HPDE6-E6E7 (cell line): Measurements from ENCODE around the gene OR7A5.
"Not testable (repeated sequence)": the region's sequence is repeated elsewhere in the genome, so short reads cannot be mapped to it uniquely, and the experiment has no call there.

Source experiments
- DNase-seq: peaks from one replicate; pipeline ENCODE4 v3.0.0; 2011; ENCODE audit warnings: missing footprints; ENCODE audit errors: extremely low spot score

The OR7A5 gene

DNA sequence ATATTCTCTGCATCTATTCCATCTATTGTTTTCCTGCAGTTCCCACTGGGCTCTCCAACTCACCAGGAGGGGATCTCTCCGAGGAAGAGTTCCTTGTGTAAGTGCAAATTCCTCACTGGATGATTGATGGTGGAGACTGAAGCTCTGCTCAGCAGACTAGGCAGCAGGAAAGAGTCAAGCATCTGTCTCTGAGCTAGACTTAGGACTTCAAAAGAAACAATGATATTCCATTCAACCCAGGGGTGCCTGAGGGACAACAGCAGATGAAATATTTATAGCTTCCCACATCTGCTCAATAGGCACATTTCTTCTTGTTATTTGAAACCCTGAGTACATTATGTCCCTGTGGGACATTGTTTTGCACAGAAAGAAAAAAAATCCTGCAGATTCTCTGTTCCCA is at the start of gene OR7A5, which contains the start of gene OR7C1:
Gene OR7A5 (minus strand): TSS at position 175 of the 400 bp plus-strand sequence. CDS start 6,944 bp downstream, outside the sequence.
Gene OR7C1 (minus strand): TSS at position 175 of the 400 bp plus-strand sequence. CDS start 35,049 bp downstream, outside the sequence.
- no peak for DNase-seq

DNA sequence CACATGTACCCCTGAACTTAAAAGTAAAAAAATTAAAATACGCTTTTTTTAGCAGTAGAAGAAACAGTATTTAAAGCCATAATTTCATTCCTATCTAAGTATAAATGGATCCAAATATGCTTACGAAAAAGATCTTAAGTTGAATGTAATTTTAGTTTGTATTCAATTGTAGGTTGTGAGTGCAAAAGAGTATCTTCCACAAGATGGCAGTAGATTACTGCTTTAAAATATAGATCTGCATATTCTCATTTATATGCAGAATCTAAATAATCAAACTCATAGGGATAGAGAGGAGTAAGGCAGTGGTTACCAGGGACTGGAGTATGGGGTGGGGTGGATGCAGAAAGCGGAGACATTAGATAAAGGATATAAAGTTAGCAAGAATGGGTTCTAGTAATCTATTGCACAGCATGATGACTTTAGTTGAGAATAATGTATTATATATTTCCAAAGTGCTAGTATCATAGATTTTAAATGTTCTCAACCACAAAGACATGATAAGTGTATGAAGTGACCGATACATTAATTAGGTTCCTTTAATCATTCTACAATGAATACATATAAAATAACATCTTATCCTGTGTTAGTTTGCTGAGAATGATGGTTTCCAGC is 36.7 kb upstream of the OR7A5 start:
- peak; percentile 4 for DNase-seq

DNA sequence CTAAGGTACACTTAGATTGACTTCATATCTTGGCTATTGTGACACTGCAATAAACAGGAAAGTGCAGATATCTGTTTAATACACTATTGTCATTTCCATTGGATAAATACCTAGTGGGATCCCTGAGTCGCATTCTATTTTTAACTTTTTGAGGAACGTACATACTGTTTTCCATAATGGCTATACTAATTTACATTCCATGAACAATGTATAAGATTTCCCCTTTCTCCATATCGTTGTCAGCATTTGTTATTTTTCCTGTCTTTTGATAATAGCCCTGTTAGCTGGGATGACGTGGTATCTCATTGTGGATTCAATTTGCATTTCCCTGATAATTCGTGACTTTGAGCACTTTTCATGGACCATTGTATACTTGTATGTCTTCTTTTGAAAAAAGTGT is 33.5 kb upstream of the OR7A5 start:
- DNase-seq, result no peak

DNA sequence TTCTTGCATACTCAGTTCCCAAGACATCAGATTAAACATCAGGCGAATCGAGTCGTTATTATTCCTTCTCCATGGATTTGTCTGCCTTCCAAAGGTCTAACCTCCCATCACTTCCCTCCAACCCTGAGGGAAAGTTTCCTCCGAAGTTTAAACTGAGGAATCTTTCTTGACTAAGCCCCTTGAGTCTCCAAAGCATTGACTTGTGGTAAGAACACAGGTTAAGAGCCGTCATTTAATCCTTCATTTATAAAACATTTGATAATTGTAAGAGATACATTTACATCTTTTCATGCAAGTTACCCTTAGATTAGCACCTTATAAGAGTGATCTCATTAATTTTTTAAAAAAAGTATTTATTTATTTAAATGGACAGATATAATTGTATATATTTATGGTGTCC is 13.8 kb upstream of the OR7A5 start, which contains the start of gene OR7A10:
Gene OR7A10 (minus strand): TSS at position 101 of the 400 bp plus-strand sequence. CDS start 7,045 bp downstream, outside the sequence.
- DNase-seq, result no peak

DNA sequence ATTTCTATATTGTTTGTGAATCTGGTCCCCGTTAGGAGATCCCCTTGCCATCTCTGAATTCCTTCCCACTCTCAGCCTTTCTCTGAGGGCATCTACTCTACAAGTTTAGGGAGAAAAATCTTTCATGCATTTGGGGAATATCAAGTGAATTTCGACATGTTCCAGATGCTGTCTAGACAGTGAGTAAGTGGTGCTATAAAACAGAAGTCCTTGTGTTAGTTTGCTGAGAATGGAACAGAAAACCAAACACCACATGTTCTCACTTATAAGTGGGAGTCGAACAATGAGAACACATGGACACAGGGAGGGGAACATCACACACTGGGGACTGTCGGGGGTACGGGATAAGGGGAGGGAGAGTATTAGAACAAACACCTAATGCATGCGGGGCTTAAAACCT is 8.6 kb upstream of the OR7A5 start:
- no peak for DNase-seq

DNA sequence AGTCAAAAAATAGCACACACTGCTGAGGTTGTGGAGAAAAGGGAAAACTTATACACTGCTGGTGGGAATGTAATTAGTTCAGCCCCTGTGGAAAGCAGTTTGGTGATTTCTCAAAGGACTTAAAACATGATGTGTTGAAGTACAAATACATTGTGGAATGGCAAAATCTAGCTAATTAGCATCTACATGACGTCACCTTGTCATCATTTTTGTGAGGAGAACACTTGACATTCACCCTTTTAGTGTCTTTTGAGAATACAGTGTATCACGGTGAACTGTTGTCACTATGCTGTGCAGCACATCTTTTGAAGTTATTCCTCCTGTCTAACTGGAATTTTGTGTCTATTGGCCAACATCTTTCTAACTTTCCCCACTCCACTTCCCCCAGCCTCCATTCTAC is 8.2 kb upstream of the OR7A5 start:
- DNase-seq, result no peak

DNA sequence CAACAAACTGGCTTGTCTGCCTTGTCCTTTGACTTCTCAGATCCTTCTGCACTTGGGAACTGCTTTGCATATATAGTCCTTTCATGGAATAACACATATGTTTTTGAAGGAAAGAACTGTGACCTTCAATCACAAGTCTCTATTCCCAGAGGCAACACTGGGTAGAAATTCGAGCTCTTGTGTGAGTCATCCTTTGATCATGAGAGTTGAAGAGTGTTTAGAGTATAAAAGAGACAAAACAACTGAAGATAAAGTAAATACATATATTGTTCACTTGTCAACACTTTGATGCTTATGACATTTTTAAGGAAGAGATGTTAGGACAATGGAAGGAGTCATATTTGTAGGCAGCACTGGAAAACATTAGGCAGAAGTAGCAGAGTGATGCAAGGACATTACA is 5.2 kb upstream of the OR7A5 start:
- DNase-seq, result no peak

DNA sequence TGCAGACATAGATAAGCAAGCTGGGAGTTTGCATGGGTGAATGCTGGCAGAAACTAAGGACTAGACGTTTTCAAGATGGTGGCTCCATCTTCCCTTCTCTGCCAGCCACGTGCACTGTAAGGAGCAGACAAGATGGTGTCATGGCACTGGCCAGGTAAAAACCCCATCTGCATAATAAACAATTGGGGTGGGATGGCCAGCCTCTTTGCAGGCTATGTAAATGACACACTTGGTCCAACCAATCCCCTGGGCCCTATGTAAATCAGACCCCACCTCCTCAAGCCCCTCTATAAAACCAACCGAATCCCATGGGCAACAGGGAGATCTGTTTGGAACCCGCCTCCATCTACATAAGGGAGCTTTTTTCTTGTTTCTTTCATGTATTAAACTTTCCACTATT is 2.4 kb upstream of the OR7A5 start:
- DNase-seq, result no peak

DNA sequence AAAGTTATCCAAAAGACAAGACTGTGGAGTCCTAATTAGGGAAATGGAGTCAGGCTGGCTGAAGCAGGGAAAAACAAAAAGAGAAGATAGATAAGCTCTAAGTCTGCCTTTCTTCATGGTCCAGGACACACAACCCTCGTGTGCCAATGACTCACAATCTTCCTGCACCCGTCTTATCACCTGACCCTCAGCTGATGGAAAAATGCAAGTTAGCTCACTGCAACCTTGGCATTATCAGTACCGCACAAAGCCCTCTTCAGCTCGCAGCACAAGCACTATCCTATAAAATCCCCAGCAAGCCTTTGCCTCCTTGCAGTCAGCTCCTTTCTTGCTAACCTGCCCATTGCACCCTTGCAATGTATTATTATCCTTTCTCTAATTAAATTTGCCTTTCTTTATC is 4.3 kb downstream of the OR7A5 start:
- no peak for DNase-seq

DNA sequence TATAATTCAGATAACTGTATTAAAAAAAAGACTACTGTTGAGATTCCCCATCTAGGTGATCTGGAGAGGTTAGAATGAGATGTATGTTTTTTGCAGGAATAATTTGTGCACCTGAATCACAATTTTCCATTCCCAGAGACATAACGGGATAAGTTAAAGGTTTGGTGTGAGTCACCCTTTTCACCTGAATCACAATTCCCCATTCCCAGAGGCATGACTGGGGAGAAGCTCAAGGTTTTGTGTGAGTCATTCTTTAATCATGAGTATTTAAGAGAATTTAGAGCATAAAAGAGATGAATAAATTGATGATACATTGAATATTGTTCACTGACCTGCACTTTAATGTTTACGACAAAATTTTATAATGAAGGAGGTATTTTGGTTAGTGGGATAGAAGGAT is 9.0 kb downstream of the OR7A5 start:
- peak; percentile 8 for DNase-seq

DNA sequence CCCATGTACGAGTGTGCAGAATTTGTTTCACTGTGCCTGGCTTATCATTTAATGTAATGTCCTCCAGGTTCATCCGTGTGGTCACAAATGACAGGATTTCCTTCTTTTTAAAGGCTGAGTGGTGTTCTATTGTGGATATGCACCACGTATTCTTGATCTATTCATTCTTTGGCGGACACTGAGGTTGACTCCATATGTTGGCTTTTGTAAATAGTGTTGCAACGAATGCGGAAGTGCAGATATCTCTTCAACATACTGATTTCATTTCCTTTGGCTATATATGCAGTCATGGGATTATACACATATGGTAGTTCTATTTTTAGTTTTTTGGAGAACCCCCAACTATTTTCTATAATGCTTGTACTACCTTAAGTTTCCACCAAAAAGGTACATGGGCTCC is 13.0 kb downstream of the OR7A5 start:
- DNase-seq, result no peak

DNA sequence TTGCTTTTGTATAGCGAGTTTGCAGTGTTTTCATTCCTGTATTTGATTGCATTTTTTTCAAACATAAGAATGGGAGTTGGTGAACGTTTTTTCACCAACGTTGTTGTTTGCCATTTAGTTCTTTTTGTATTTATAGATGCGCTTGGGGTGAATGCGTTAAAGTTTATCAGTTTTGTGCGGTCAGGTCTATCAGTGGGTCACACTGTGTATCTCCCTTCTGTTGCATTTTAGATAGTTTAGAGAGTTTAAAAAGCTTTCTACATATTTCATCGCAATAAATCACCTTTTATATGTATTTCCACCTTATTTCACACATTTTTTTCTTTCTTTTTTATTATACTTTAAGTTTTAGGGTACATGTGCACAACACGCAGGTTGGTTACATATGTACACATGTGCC is 16.4 kb downstream of the OR7A5 start:
- DNase-seq, result no peak

DNA sequence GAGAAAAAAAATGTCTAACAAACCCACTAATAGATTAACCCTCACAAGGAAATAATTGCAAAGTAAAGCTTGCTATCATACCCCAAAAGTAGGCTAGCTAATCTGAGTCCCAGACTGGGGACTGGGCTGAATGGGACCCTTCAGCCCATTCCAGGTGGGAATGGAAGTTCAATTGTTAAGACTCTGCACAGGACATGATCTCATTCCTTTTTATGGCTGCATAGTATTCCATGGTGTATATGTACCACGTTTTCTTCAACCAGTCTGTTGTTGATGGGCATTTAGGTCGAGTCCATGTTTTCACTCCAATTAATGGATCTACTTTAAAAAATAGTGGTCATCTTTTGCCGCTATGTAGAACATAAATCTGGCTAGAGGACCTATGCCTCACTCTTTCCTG is 17.9 kb downstream of the OR7A5 start:
- DNase-seq, result no peak

DNA sequence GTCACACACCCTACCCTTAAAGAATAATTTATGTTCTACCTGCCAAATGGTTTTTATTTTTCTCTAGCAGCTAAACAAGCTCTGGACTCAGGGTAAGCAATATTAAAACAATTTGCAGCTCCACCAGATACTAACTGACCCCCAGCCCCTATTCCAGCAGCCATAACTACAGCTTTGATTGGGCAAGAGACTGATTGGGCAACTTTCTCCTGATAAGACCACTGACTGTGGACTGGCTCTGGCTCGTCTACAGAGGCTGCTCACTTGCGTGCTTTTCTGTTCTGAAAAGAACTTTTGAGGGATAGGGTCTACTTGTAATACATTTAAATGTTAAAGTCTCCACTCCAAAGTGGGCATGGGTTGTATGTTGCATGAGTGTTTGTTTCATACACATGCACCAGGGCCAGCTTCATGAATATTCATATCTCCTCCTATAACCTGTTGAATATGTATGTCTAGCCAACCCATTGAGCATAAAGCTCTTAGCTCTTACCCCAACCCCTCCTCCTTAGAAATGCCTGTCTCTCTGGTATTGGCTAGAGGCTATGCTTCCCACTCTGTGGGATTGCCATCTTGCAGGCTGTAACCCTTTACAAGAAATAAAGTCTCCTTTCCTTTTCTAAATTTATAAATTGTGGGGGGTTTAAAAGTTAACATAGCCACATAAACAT is 19.9 kb downstream of the OR7A5 start:
- no peak for DNase-seq

DNA sequence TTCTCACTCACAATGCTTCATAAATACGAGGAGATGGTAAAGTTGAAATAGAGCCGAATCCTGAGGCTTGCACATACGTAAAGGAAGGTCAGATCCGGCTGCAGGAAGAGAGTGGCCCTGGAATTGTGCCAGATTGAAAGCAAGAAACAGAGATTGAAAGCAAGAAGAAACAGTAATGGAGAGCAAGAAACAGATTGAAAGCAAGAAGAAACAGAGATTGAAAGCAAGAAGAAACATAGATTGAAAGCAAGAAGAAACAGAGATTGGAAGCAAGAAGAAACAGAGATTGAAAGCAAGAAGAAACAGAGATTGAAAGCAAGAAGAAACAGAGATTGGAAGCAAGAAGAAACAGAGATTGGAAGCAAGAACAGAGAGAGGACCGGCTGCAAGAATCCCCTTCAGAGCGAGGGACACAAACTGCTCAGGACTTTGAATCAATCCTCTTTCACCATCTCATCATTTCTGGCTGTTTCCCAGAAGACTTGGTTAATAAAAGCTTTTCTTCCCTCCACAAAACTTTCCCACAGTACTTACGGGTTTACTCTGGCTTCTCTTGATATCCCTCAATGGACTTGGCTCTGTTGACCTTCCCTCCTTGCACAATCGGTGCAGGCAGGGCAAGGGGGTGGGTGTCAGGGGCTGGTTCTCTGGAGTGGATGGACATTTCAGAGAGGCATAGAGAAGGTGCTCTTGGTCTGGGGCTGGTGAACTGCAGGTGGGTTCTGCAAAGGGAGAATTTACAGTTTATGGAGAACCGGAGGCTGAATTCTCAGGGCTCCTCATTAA is 25.5 kb downstream of the OR7A5 start:
- no peak for DNase-seq

DNA sequence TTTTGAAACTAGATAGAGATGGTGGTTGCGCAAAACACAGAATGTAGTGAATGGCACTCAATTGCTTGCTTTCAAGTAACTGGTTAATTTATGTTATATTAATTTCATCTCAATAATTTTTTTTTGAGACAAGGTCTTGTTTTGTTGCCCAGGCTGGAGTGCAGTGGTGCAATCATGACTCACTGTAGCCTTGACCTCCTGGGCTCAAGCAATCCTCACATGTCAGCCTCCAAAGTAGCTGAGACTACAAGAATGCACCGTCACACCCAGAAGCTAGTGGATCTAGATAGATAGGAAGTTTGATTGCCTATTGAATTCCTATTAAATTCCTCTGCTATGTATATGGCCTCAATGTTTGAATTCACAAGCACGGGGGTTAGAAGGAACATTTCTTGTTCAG is 30.2 kb downstream of the OR7A5 start:
- no peak for DNase-seq

DNA sequence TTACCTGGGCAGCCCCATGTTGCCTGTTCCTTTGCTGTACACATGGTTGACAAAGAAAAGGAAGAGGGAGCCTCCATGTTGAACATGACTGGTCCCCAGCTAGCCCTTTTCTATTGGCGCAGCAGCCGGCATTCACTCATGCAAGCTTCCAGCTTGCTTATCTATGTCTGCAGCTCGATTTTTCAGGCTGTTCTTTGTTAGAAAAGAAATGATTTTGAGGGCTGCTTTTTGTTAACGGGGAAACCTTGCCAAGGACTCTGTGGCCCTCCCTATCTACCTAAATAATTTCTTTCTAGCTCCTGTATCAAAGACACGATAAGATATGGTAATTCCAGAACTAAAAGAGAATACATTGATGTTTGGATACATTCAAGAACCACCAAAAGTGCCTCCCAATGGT is 36.2 kb downstream of the OR7A5 start:
- DNase-seq, result no peak

DNA sequence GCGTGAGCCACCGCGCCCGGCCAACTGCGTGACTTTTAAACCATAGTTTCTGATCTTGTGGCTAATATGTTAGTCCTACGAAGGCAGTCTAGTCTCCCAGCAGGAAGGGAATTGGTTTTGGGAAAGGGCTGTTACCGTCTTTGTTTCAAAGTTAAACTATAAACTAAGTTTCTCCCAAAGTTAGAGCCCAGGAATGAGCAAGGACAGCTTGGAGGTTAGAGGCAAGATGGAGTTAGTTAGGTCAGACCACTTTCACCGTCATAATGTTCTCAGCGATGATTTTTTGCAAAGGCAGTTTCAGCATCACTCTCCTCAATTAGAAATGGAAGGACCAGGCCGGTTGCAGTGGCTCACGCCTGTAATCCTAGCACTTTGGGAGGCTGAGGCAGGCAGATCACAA is 39.0 kb downstream of the OR7A5 start:
- DNase-seq, result no peak

DNA sequence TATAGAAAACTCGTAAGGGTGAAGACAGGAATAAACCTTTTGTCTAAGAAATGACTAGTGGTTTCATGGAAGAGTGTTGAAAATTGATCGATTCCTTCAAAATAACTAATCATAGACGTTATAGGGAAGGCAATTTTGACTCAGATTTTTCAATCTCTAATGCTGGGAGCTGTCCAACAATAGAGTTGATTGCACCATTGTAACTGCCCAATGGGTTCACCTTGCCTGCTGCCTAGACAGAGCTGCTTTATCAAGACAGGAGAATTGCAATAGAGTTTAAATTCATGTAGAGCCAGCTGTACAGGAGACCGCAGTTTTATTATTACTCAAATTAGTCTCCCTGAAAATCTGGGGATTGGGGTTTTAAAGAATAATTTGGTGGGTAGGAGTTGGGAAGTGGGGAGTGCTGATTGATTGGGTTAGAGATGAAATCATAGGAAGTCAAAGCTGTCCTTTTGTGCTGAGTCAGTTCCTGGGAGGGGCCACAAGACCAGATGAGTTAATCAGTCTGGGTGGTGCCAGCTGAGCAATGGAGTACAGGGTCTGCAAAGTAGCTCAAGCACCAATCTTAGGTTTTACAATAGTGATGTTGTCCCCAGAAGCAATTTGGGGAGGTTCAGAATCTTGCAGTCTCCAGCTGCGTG is 39.8 kb downstream of the OR7A5 start:
- no peak for DNase-seq

DNA sequence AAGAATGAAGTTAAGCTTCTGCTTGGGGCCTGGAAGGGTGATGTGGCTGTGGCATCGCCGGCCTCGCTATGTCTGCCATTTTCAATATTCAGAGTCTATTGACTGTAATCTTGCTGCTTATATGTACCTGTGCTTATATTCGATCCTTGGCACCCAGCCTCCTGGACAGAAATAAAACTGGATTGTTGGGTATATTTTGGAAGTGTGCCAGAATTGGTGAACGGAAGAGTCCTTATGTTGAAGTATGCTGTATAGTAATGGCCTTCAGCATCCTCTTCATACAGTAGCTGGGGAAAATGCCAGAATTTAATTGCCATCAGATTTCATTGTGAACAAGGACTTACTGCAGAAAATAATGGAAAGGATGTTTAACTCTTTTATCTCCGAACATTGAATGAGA is 42.7 kb downstream of the OR7A5 start:
- DNase-seq, result not testable (repeated sequence)

DNA sequence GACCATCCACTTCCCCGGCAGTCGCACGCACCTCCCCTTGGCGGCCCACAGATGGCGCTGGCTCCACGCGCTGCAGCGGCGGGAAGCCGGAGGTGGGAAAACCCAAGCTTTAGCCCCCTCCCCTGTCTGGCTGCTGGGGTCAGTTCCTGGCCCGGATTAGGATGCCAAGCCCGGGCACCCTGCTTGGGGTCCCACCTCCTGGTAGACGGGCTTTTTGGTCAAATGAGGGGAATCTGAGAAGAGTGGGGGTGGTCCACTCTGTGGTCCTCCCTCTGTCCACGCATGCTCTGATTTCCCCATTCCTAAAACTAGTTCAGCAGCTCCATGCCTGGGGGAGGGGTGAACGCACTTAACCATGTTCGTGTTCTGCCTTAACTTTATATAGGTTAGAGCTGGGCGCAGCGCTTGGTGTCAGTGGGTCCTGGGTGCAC is 48.5 kb downstream of the OR7A5 start:
- no peak for DNase-seq

DNA sequence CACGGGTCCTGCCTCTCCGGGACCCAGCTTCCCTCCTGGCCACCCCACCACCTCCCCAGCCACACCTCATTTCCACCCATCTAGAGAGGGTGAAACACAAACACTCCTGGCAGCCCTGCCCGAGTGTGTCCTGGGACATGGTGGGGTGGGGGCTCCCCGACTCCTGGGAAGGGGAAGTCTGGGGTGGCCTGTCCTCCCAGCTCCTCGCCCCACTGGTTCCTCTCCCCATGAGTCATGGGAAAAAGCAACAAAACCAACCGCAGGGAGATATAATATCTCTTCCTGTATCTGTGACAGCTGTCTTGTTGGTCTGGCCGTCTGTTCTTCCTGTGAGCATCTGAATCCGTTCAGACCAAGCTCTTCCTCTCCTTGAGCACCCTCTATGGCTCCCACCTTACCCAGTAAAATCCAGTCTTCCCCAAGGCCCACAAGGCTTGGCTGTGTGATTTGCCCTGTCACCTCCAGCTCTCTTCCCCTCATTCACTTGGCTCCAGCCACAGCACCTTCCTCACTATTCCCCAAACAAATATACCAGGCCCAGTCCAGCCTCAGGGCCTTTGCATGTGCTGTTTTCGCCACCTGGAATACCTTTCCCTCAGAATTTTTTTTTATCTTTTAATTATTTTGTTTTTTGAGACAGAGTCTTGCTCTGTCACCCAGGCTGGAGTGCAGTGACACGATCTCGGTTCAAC is 49.7 kb downstream of the OR7A5 start:
- peak; percentile 26 for DNase-seq
